Keratinocyte (primary cell): ENCODE data around the gene ENO4.

ENCODE experiments used
- CTCF ChIP-seq, 3 experiments: IDR thresholded peaks in 1 of 3; conservative IDR thresholded peaks in 1 of 3; optimal IDR thresholded peaks in 1 of 3; 2 replicates in 2 of 3; 3 replicates in 1 of 3; pipeline versions ENCODE3 to v1.5.1; 2011; ENCODE audit warnings: low read length in 3 of 3, mild to moderate bottlenecking in 3 of 3, moderate library complexity in 2 of 3, control low read depth in 1 of 3, inconsistent platforms in 1 of 3; ENCODE audit not compliant: insufficient read depth in 2 of 3; ENCODE audit errors: extremely low read depth in 1 of 3
- EZH2 ChIP-seq: IDR thresholded peaks from one replicate; pipeline ENCODE4 v1.6.1; 2012; ENCODE audit warnings: inconsistent platforms, mild to moderate bottlenecking, low read length, moderate library complexity

GRCh38 chr10:116877391-116877790 is 28.1 kb downstream of the ENO4 start:
- TF ChIP-seq CTCF (optimal IDR thresholded peaks at IDR 0.05 in 1 of 3, IDR thresholded peaks at IDR 0.05 in 1 of 3, conservative IDR thresholded peaks at IDR 0.05 in 1 of 3; ENCODE audit: extremely low read depth in 1 of 3, insufficient read depth in 2 of 3, low read length in 3 of 3) (no peak), EZH2 (no peak)
